HepG2 (cell line): ENCODE results near the gene VRK2. TPM values are rescaled to one million over a fixed set of nuclear protein-coding genes. Genes with fewer than 3 reads are reported as not detected.

Source experiments
- ATAC-seq: fragments of 200-7000 bp; cut with Tn5 transposase; 3 replicates; pipeline ENCODE4 v1.9.1; 2020; ENCODE audit warnings: mild to moderate bottlenecking, moderate library complexity
- BruUV-seq: library from RNA; stranded (reverse); fragments of 400-500 nt; replicated peaks from 2 replicates; lab custom pipeline; 2021; lab: Mats Ljungman, UMichigan
- CTCF ChIA-PET: fragments of 300-600 bp; formaldehyde crosslinking; extraction: SDS; loops from one replicate; lab custom pipeline; 2021; ENCODE audit warnings: low total read pairs, inconsistent platforms, low intra/inter-chr PET ratio; lab: Yijun Ruan, JAX
- POLR2A ChIA-PET: fragments of 350-600 bp; sonication (Branson Sonifier 250); formaldehyde crosslinking; loops from one replicate; lab custom pipeline; 2020; ENCODE audit warnings: antibody characterized with exemption, inconsistent platforms; lab: Yijun Ruan, JAX
- DNase-seq: peaks from one replicate; pipeline ENCODE4 v3.0.0-alpha.2; 2015; ENCODE audit warnings: low spot score
- FAIRE-seq: peaks from 3 replicates; lab custom pipeline; 2011; peaks lifted over from hg19 to GRCh38; lab: Jason Lieb, UNC
- H2AFZ ChIP-seq: one replicate; pipeline ENCODE4 v1.6.1; 2011; ENCODE audit warnings: low read length, inconsistent platforms
- H3K27ac ChIP-seq: fragments of 300-600 bp; 3 replicates; pipeline ENCODE4 v1.8.0; 2011; ENCODE audit warnings: mixed run types, mild to moderate bottlenecking, mixed read lengths, low read length, inconsistent platforms; ENCODE audit not compliant: insufficient read depth; ENCODE audit errors: extremely low read length
- H3K27me3 ChIP-seq, 2 experiments: fragments of 200-600 bp in 1 of 2; 2 replicates in 1 of 2; 3 replicates in 1 of 2; pipeline versions ENCODE4 v1.6.0 to v1.8.0; 2011; ENCODE audit warnings: low read length in 2 of 2, mild to moderate bottlenecking in 2 of 2, moderate library complexity in 2 of 2, inconsistent platforms in 1 of 2; ENCODE audit not compliant: insufficient read depth in 2 of 2, control insufficient read depth in 1 of 2
- H3K36me3 ChIP-seq, 2 experiments: fragments of 200-600 bp in 1 of 2; replicated peaks in 1 of 2; 2 replicates in 1 of 2; 3 replicates in 1 of 2; pipeline versions ENCODE4 v1.5.1 to v1.8.0; 2011; ENCODE audit warnings: low read length in 2 of 2, inconsistent platforms in 1 of 2; ENCODE audit not compliant: insufficient read depth in 2 of 2, control insufficient read depth in 1 of 2
- H3K4me1 ChIP-seq: 2 replicates; pipeline ENCODE4 v1.5.1; 2012; ENCODE audit warnings: low read length, inconsistent platforms; ENCODE audit not compliant: insufficient read depth
- H3K4me2 ChIP-seq: 2 replicates; pipeline ENCODE4 v1.6.0; 2011; ENCODE audit warnings: low read depth, low read length, inconsistent platforms
- H3K4me3 ChIP-seq, 3 experiments: fragments of 200-600 bp in 1 of 3; sonication (generic), shearing (Covaris generic) in 1 of 3; replicated peaks in 1 of 3; 2 replicates each; pipeline ENCODE4 v1.5.1; 2011 to 2016; ENCODE audit warnings: low read length in 3 of 3, inconsistent platforms in 2 of 3, low read depth in 2 of 3, mild to moderate bottlenecking in 2 of 3, control low read depth in 1 of 3, mixed read lengths in 1 of 3; ENCODE audit not compliant: insufficient read depth in 1 of 3
- H3K79me2 ChIP-seq: one replicate; pipeline ENCODE4 v1.6.1; 2011; ENCODE audit warnings: low read length, inconsistent platforms; ENCODE audit not compliant: insufficient read depth
- H3K9ac ChIP-seq: 2 replicates; pipeline ENCODE4 v1.6.0; 2011; ENCODE audit warnings: mild to moderate bottlenecking, low read depth, low read length, inconsistent platforms; ENCODE audit not compliant: insufficient read depth
- H3K9me3 ChIP-seq: 2 replicates; pipeline ENCODE4 v1.5.1; 2012; ENCODE audit warnings: mild to moderate bottlenecking, low read length
- H4K20me1 ChIP-seq: 2 replicates; pipeline ENCODE4 v1.6.0; 2011; ENCODE audit warnings: inconsistent platforms, mild to moderate bottlenecking, low read length, moderate library complexity; ENCODE audit not compliant: insufficient read depth
- BCL3 ChIP-seq: sonication (generic); formaldehyde crosslinking; IDR thresholded peaks from 2 replicates; pipeline ENCODE4 v1.5.1; 2020; ENCODE audit warnings: mild to moderate bottlenecking, missing genetic modification reagents, moderate library complexity
- DR1 ChIP-seq: sonication (generic); formaldehyde crosslinking; IDR thresholded peaks from 2 replicates; pipeline ENCODE4 v1.8.0; 2021; ENCODE audit warnings: mild to moderate bottlenecking, missing genetic modification reagents, inconsistent platforms
- MYC ChIP-seq: sonication (generic); formaldehyde crosslinking; IDR thresholded peaks from 2 replicates; pipeline ENCODE4 v1.9.0; 2021; ENCODE audit warnings: missing genetic modification reagents, borderline replicate concordance
- NFIC ChIP-seq: IDR thresholded peaks from 2 replicates; pipeline ENCODE4 v1.6.1; 2012; ENCODE audit warnings: mild to moderate bottlenecking, low read length, inconsistent platforms
- ZNF160 ChIP-seq: sonication (generic); formaldehyde crosslinking; IDR thresholded peaks from 2 replicates; pipeline ENCODE4 v1.8.0; 2022; ENCODE audit warnings: mild to moderate bottlenecking, inconsistent platforms, missing genetic modification reagents
- ZNF788 ChIP-seq: sonication (generic); formaldehyde crosslinking; IDR thresholded peaks from 2 replicates; pipeline ENCODE4 v1.5.0; 2020; ENCODE audit warnings: mild to moderate bottlenecking, missing genetic modification reagents, borderline replicate concordance
- ZNF800 ChIP-seq: sonication (generic); formaldehyde crosslinking; IDR thresholded peaks from 2 replicates; pipeline ENCODE4 v1.4.0; 2020; ENCODE audit warnings: missing genetic modification reagents
- WGBS: methylation state at CpG from one replicate; pipeline ENCODE4 v1.1.6; 2017; ENCODE audit warnings: low lambda C conversion rate; 5-methylcytosine and 5-hydroxymethylcytosine counted together
- in situ Hi-C: cut with HindIII; loops from 2 replicates; pipeline ENCODE4 v1.10.0; 2017; ENCODE audit warnings: low pct_unique_long_range_greater_than_20kb; ENCODE audit not compliant: extremely low pct_ligation_motif_present
- intact Hi-C: fragments of 100-400 bp; cut with micrococcal nuclease; formaldehyde crosslinking; loops from one replicate; pipeline ENCODE4 v1.10.0; 2022; ENCODE audit not compliant: unreplicated experiment
- polyA plus RNA-seq, 8 experiments: library from polyadenylated mRNA; depleted of rRNA in 3 of 8; stranded (reverse) in 7 of 8; unstranded in 1 of 8; fragments of >200 nt; fragmentation: Illumina TruSeq in 4 of 8; extraction: Trizol in 4 of 8; gene quantifications; 2 replicates each; pipeline versions ENCODE4 v1.2.1 to v1.2.3, GENCODE V29; 2011 to 2016; ENCODE audit warnings: low read depth in 4 of 8, missing spikeins in 1 of 8, mixed read lengths in 1 of 8; ENCODE audit not compliant: insufficient read depth in 1 of 8
- total RNA-seq, 5 experiments: library from RNA; depleted of rRNA; stranded (reverse); fragments of >200 nt; fragmentation: Illumina TruSeq; extraction: Trizol; gene quantifications; 2 replicates each; pipeline ENCODE4 v1.2.3, GENCODE V29; 2016; ENCODE audit warnings: low read depth in 1 of 5
- TF ChIP-seq, protein P1 (sequence below): sonication (generic); formaldehyde crosslinking; IDR thresholded peaks from 2 replicates; pipeline ENCODE4 v1.4.0; 2020; ENCODE audit warnings: missing genetic modification reagents, mild to moderate bottlenecking, borderline replicate concordance
- TF ChIP-seq, protein P2 (sequence below): sonication (generic); formaldehyde crosslinking; IDR thresholded peaks from 2 replicates; pipeline ENCODE4 v1.8.1; 2022; ENCODE audit warnings: mild to moderate bottlenecking, missing genetic modification reagents

VRK2 gene
- total and polyA plus RNA-seq, 2 of the 13 experiments (the other 11 are each of a cell fraction or from before 2014, with no cell fraction given) = 13.3 to 29.1 TPM

- TF ChIP-seq, protein P1, sequence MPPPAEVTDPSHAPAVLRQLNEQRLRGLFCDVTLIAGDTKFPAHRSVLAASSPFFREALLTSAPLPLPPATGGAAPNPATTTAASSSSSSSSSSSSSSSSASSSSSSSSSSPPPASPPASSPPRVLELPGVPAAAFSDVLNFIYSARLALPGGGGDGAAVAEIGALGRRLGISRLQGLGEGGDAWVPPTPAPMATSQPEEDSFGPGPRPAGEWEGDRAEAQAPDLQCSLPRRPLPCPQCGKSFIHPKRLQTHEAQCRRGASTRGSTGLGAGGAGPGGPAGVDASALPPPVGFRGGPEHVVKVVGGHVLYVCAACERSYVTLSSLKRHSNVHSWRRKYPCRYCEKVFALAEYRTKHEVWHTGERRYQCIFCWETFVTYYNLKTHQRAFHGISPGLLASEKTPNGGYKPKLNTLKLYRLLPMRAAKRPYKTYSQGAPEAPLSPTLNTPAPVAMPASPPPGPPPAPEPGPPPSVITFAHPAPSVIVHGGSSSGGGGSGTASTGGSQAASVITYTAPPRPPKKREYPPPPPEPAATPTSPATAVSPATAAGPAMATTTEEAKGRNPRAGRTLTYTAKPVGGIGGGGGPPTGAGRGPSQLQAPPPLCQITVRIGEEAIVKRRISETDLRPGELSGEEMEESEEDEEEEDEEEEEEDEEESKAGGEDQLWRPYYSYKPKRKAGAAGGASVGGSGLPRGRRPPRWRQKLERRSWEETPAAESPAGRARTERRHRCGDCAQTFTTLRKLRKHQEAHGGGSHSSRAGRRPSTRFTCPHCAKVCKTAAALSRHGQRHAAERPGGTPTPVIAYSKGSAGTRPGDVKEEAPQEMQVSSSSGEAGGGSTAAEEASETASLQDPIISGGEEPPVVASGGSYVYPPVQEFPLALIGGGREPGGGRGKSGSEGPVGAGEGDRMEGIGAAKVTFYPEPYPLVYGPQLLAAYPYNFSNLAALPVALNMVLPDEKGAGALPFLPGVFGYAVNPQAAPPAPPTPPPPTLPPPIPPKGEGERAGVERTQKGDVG (CRISPR knock-in tag) = no peak
- no peak for TF ChIP-seq BCL3
- TF ChIP-seq, protein P2, sequence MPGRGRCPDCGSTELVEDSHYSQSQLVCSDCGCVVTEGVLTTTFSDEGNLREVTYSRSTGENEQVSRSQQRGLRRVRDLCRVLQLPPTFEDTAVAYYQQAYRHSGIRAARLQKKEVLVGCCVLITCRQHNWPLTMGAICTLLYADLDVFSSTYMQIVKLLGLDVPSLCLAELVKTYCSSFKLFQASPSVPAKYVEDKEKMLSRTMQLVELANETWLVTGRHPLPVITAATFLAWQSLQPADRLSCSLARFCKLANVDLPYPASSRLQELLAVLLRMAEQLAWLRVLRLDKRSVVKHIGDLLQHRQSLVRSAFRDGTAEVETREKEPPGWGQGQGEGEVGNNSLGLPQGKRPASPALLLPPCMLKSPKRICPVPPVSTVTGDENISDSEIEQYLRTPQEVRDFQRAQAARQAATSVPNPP (CRISPR knock-in tag) = no peak
- TF ChIP-seq, all 625 proteins: peak for 0
Observed at GRCh38 chr2:58197894-58198293, 151.3 kb downstream of the VRK2 start (continued).

DNA sequence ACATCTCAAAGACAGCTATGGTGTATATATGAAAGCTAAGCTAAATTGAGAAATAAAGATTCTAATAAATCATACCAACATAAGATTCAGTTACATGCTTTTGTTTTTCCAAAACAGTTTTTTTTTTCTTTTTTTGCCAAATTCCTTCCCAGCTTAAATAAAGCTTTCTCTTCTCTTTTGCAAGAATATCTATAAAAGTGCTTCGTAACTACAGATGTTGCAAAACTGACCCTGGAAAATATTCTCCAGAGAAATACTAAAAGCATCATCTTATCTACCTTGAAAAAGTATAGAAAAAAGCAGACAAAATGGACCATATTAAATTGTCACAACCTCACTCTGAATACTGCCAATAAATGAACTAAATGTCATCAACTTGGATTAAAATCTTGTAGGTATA is 155.8 kb downstream of the VRK2 start:
- WGBS = 90% methylated on average over 1 of the region's 1 CpG
- ATAC-seq (no peak), FAIRE-seq (no peak), DNase-seq (no peak)
- ChIA-PET POLR2A (interaction anchor here (1.3 kb wide), 1 partner anchor 156 kb away, joined by 3 read pairs; no protein-coding TSS in a partner anchor), CTCF (no interaction called here)
- H3K4me2 ChIP-seq = peak overlapping the region; percentile 46; the same call in 1 of the 2 replicates
- H3K79me2 ChIP-seq = no peaks in the 10 kb centered on the region
- in situ Hi-C loops = no loop called here
- H3K9me3 ChIP-seq = no peaks in the 10 kb centered on the region
- H3K4me3 ChIP-seq = peak overlapping the region in 2 of 3 experiments; percentile 17 to 23; a peak in 4 of 6 replicates
- peak overlapping the region; percentile 25 for H3K27ac ChIP-seq
- H3K27me3 ChIP-seq = no peaks in the 10 kb centered on the region
- TF ChIP-seq DR1 (CRISPR knock-in tag) = no peak
- TF ChIP-seq NFIC = 0 out of 2 replicates have a peak, but pooled peaks have one; percentile 12
- no peak for TF ChIP-seq MYC (CRISPR knock-in tag)
- TF ChIP-seq ZNF160 (CRISPR knock-in tag) = no peak
- no peak for TF ChIP-seq ZNF788 (CRISPR knock-in tag)
- no peak for TF ChIP-seq ZNF800 (CRISPR knock-in tag)
- peaks cover 0 to 13% of the 10 kb centered on the region in 2 experiments; a peak in 2 of 5 replicates for H3K36me3 ChIP-seq
- intact Hi-C loops = no loop called here
- no peaks in the 10 kb centered on the region for H4K20me1 ChIP-seq
- no peak overlapping the region for H2AFZ ChIP-seq
- no peak overlapping the region for H3K9ac ChIP-seq
- no TSS peak for BruUV-seq
- H3K4me1 ChIP-seq = peaks cover 51% of the 10 kb centered on the region
